Liver (tissue), 9 donors: ENCODE results near the gene PRMT9. TPM values are rescaled to one million over a fixed set of nuclear protein-coding genes. Genes with fewer than 3 reads are reported as not detected.

Source experiments
- DNase-seq: peaks from one replicate; pipeline ENCODE4 v3.0.0-alpha.2; 2017; ENCODE audit warnings: low spot score
- H3K27ac ChIP-seq, 2 donors: one replicate each; pipeline ENCODE4 v1.7.0; 2013; ENCODE audit warnings: inconsistent platforms in 2 of 2, low read length in 2 of 2, control low read depth in 1 of 2, low read depth in 1 of 2, mild to moderate bottlenecking in 1 of 2
- H3K27me3 ChIP-seq, 4 donors: one replicate each; pipeline versions ENCODE4 v1.6.1 to v1.7.0; 2013; ENCODE audit warnings: low read length in 3 of 4, inconsistent platforms in 1 of 4, mild to moderate bottlenecking in 1 of 4, moderate library complexity in 1 of 4; ENCODE audit not compliant: control insufficient read depth in 4 of 4, insufficient read depth in 4 of 4
- H3K36me3 ChIP-seq, 4 donors: one replicate each; pipeline versions ENCODE4 v1.6.1 to v1.7.0; 2013; ENCODE audit warnings: low read length in 3 of 4, mild to moderate bottlenecking in 3 of 4, low read depth in 1 of 4, moderate library complexity in 1 of 4; ENCODE audit not compliant: control insufficient read depth in 4 of 4, insufficient read depth in 3 of 4
- H3K4me1 ChIP-seq, 4 donors: one replicate each; pipeline versions ENCODE4 v1.6.1 to v1.7.0; 2013; ENCODE audit warnings: low read length in 3 of 4, mild to moderate bottlenecking in 3 of 4, moderate library complexity in 1 of 4; ENCODE audit not compliant: control insufficient read depth in 4 of 4, insufficient read depth in 4 of 4
- H3K4me3 ChIP-seq, 3 donors: one replicate each; pipeline versions ENCODE4 v1.6.1 to v1.7.0; 2013; ENCODE audit warnings: low read length in 3 of 3, control low read depth in 1 of 3, low read depth in 1 of 3, mild to moderate bottlenecking in 1 of 3
- H3K9ac ChIP-seq, 2 donors: one replicate each; pipeline ENCODE4 v1.7.0; 2013; ENCODE audit warnings: low read length in 2 of 2, mild to moderate bottlenecking in 2 of 2, moderate library complexity in 2 of 2, control low read depth in 1 of 2, low read depth in 1 of 2
- H3K9me3 ChIP-seq, 4 donors: one replicate each; pipeline versions ENCODE4 v1.6.1 to v1.7.0; 2013; ENCODE audit warnings: low read length in 3 of 4; ENCODE audit not compliant: control insufficient read depth in 4 of 4
- CTCF ChIP-seq: fragments of 150-350 bp; IDR thresholded peaks from 2 replicates; pipeline ENCODE4 v1.5.1; 2017; ENCODE audit warnings: improper control_type of control experiment, low read depth, low read length; ENCODE audit not compliant: missing input control
- GABPA ChIP-seq, 2 donors: IDR thresholded peaks in 1 of 2; conservative IDR thresholded peaks in 1 of 2; 2 replicates each; pipeline ENCODE4 v1.6.1; 2016; ENCODE audit warnings: antibody characterized with exemption in 2 of 2, mild to moderate bottlenecking in 1 of 2, moderate library complexity in 1 of 2
- MAX ChIP-seq: IDR thresholded peaks from 2 replicates; pipeline ENCODE4 v1.6.1; 2016; ENCODE audit warnings: antibody characterized with exemption
- RAD21 ChIP-seq, 2 donors: IDR thresholded peaks; 2 replicates each; pipeline ENCODE4 v1.6.1; 2016; ENCODE audit warnings: antibody characterized with exemption in 2 of 2, mild to moderate bottlenecking in 2 of 2
- RXRA ChIP-seq, 2 donors: IDR thresholded peaks; 2 replicates each; pipeline ENCODE4 v1.6.1; 2017 to 2018; ENCODE audit warnings: antibody characterized with exemption in 2 of 2, mild to moderate bottlenecking in 1 of 2
- YY1 ChIP-seq: IDR thresholded peaks from 2 replicates; pipeline ENCODE4 v1.6.1; 2016; ENCODE audit warnings: antibody characterized with exemption, mild to moderate bottlenecking
- WGBS: extraction: QIAGEN DNeasy Blood & Tissue Kit; methylation state at CpG from one replicate; pipeline ENCODE4 v1.1.7; 2013; 5-methylcytosine and 5-hydroxymethylcytosine counted together
- polyA plus RNA-seq, 2 donors: library from polyadenylated mRNA; stranded (reverse) in 1 of 2; unstranded in 1 of 2; fragments of 200-250 nt in 1 of 2; fragments of >200 nt in 1 of 2; fragmentation: Nextera tagmentation in 1 of 2; extraction: Ambion mirVana in 1 of 2; gene quantifications; one replicate each; pipeline versions ENCODE4 v1.2.1 to v1.2.3, GENCODE V29; 2013 to 2015
- total RNA-seq, 2 donors: library from RNA; depleted of rRNA; stranded (reverse); fragments of >200 nt; gene quantifications; one replicate each; pipeline ENCODE4 v1.2.3, GENCODE V29; 2014
- donor health status: healthy.
- donor health status: healthy.
- donor health status: healthy.
- donor health status: healthy.
- donor health status: healthy.

The PRMT9 gene
- total and polyA plus RNA-seq, 4 donors = 2.4 to 8.5 (median 5.7) TPM

GRCh38 chr4:147590249-147590920 is 93.6 kb downstream of the PRMT9 start:
- peak; percentile 62 for TF ChIP-seq CTCF
- TF ChIP-seq YY1 = no peak
- peak; percentile 81 to 88 for TF ChIP-seq RAD21 (IDR thresholded peaks at IDR 0.05)
- Histone ChIP-seq H3K9me3 (no peaks in the 10 kb centered on the region), H3K36me3 (no peaks in the 10 kb centered on the region), H3K4me3 (no peak overlapping the region), H3K9ac (no peak overlapping the region), H3K4me1 (no peaks in the 10 kb centered on the region), H3K27me3 (no peaks in the 10 kb centered on the region), H3K27ac (no peak overlapping the region)
- DNase-seq = peak; percentile 54
- 48% methylated on average over 12 of the region's 12 CpGs for WGBS

- Histone ChIP-seq H3K4me1 (no peaks in the 10 kb centered on the region), H3K27me3 (no peaks in the 10 kb centered on the region), H3K36me3 (no peaks in the 10 kb centered on the region), H3K4me3 (no peak overlapping the region), H3K27ac (peak overlapping the region in 1 of 2 donors; percentile 12), H3K9ac (no peak overlapping the region), H3K9me3 (no peaks in the 10 kb centered on the region)
- TF ChIP-seq GABPA (IDR thresholded peaks at IDR 0.05 in 1 of 2, conservative IDR thresholded peaks at IDR 0.05 in 1 of 2) (no peak), RXRA (IDR thresholded peaks at IDR 0.05) (no peak), MAX (no peak)
- 72% methylated on average over 1 of the region's 1 CpG for whole genome bisulfite sequencing
- no peak for DNase-seq
These were observed 94.4 kb downstream of the PRMT9 start for GRCh38 chr4:147589586-147589985.

Other genes starting within 250 kb of the PRMT9 start
- 1 to 10 TPM; 1.5 to 6.0 TPM for gene EDNRA, start 203.1 kb downstream of the PRMT9 start, total RNA-seq
- gene EDNRA, start 203.1 kb downstream of the PRMT9 start, polyA plus RNA-seq = under 1 TPM; 0.71 to 0.75 TPM
- gene TMEM184C, start 66.8 kb downstream of the PRMT9 start, total RNA-seq = 10 to 100 TPM; 14.2 to 31.4 TPM
- gene TMEM184C, start 66.8 kb downstream of the PRMT9 start, polyA plus RNA-seq = 10 to 100 TPM in 1 of 2 donors, 1 to 10 TPM in 1; 9.1 to 12.6 TPM
- gene ARHGAP10, start 47.9 kb upstream of the PRMT9 start, total RNA-seq = 10 to 100 TPM in 1 of 2 donors, 1 to 10 TPM in 1; 1.5 to 13.0 TPM
- 1 to 10 TPM; 3.7 to 4.9 TPM for gene ARHGAP10, start 47.9 kb upstream of the PRMT9 start, polyA plus RNA-seq